H9 (cell line): ENCODE data around the gene ANKRD28. TPM values are rescaled to one million over a fixed set of nuclear protein-coding genes. Genes with fewer than 3 reads are reported as not detected.

Source experiments
- DNase-seq: peaks from one replicate; pipeline ENCODE4 v3.0.0-alpha.2; 2017
- H2AFZ ChIP-seq: one replicate; pipeline ENCODE4 v1.6.1; 2013; ENCODE audit warnings: mild to moderate bottlenecking, low read length, control low read depth, moderate library complexity
- H2AK5ac ChIP-seq: 2 replicates; pipeline ENCODE4 v1.6.1; 2013; ENCODE audit warnings: low read length, control low read depth, mixed read lengths; ENCODE audit not compliant: insufficient read length
- H2BK120ac ChIP-seq: one replicate; pipeline ENCODE4 v1.6.1; 2013; ENCODE audit warnings: low read depth, mild to moderate bottlenecking, low read length, control low read depth, inconsistent platforms; ENCODE audit not compliant: poor library complexity, severe bottlenecking
- H2BK12ac ChIP-seq: 2 replicates; pipeline ENCODE4 v1.6.1; 2013; ENCODE audit warnings: low read length, control low read depth, mixed read lengths, low read depth; ENCODE audit not compliant: insufficient read length
- H2BK15ac ChIP-seq: 2 replicates; pipeline ENCODE4 v1.6.1; 2013; ENCODE audit warnings: low read depth, low read length, control low read depth
- H2BK20ac ChIP-seq: one replicate; pipeline ENCODE4 v1.6.1; 2013; ENCODE audit warnings: low read depth, mild to moderate bottlenecking, low read length, control low read depth, inconsistent platforms; ENCODE audit not compliant: poor library complexity, severe bottlenecking
- H2BK5ac ChIP-seq: 2 replicates; pipeline ENCODE4 v1.6.1; 2013; ENCODE audit warnings: low read length, control low read depth, mixed read lengths; ENCODE audit not compliant: insufficient read length
- H3K14ac ChIP-seq: 2 replicates; pipeline ENCODE4 v1.6.1; 2013; ENCODE audit warnings: low read length, control low read depth; ENCODE audit not compliant: insufficient read depth
- H3K18ac ChIP-seq: 2 replicates; pipeline ENCODE4 v1.6.1; 2013; ENCODE audit warnings: low read depth, mild to moderate bottlenecking, mixed read lengths, low read length, control low read depth; ENCODE audit not compliant: insufficient read length
- H3K23ac ChIP-seq: 2 replicates; pipeline ENCODE4 v1.6.1; 2013; ENCODE audit warnings: low read length, control low read depth, mixed read lengths, low read depth; ENCODE audit not compliant: insufficient read length
- H3K23me2 ChIP-seq: 2 replicates; pipeline ENCODE4 v1.6.1; 2013; ENCODE audit warnings: low read depth, mild to moderate bottlenecking, mixed read lengths, low read length, control low read depth; ENCODE audit not compliant: insufficient read length, poor library complexity, severe bottlenecking
- H3K27ac ChIP-seq: 2 replicates; pipeline ENCODE4 v1.5.1; 2013; ENCODE audit warnings: low read length, control low read depth, mixed read lengths, low read depth; ENCODE audit not compliant: insufficient read length
- H3K27me3 ChIP-seq: 2 replicates; pipeline ENCODE4 v1.6.1; 2013; ENCODE audit warnings: low read length, control low read depth, inconsistent platforms; ENCODE audit not compliant: insufficient read depth
- H3K4ac ChIP-seq: 2 replicates; pipeline ENCODE4 v1.6.1; 2013; ENCODE audit warnings: low read depth, mild to moderate bottlenecking, control low read depth, inconsistent platforms, low read length, moderate library complexity
- H3K4me1 ChIP-seq: 2 replicates; pipeline ENCODE4 v1.6.1; 2013; ENCODE audit warnings: low read length, control low read depth, inconsistent platforms; ENCODE audit not compliant: insufficient read depth
- H3K4me2 ChIP-seq: 2 replicates; pipeline ENCODE4 v1.6.1; 2013; ENCODE audit warnings: low read length, control low read depth, mixed read lengths; ENCODE audit not compliant: insufficient read length, insufficient read depth
- H3K56ac ChIP-seq: 2 replicates; pipeline ENCODE4 v1.6.1; 2013; ENCODE audit warnings: low read depth, mild to moderate bottlenecking, mixed read lengths, low read length, control low read depth; ENCODE audit not compliant: insufficient read length
- H3K79me1 ChIP-seq: 2 replicates; pipeline ENCODE4 v1.6.1; 2013; ENCODE audit warnings: low read depth, mild to moderate bottlenecking, moderate library complexity, low read length, control low read depth, inconsistent platforms; ENCODE audit not compliant: insufficient read depth, poor library complexity, severe bottlenecking
- H3K79me2 ChIP-seq: 2 replicates; pipeline ENCODE4 v1.6.1; 2013; ENCODE audit warnings: low read length, control low read depth, inconsistent platforms; ENCODE audit not compliant: insufficient read depth
- H3K9ac ChIP-seq: 2 replicates; pipeline ENCODE4 v1.6.1; 2013; ENCODE audit warnings: low read length, control low read depth, mixed read lengths; ENCODE audit not compliant: insufficient read length; ENCODE audit errors: extremely low read depth
- H3K9me3 ChIP-seq: one replicate; pipeline ENCODE4 v1.6.1; 2013; ENCODE audit warnings: low read depth, low read length, inconsistent platforms; ENCODE audit not compliant: control insufficient read depth
- H3T11ph ChIP-seq: one replicate; pipeline ENCODE4 v1.6.1; 2013; ENCODE audit warnings: mild to moderate bottlenecking, low read length, control low read depth, inconsistent platforms
- H4K20me1 ChIP-seq: one replicate; pipeline ENCODE4 v1.6.1; 2013; ENCODE audit not compliant: control insufficient read depth, insufficient read length, insufficient read depth
- H4K5ac ChIP-seq: 2 replicates; pipeline ENCODE4 v1.6.1; 2013; ENCODE audit warnings: low read depth, mild to moderate bottlenecking, mixed read lengths, low read length, control low read depth; ENCODE audit not compliant: insufficient read length
- H4K8ac ChIP-seq: replicated peaks from 2 replicates; pipeline ENCODE4 v1.6.1; 2013; ENCODE audit warnings: low read length, control low read depth, mixed read lengths, low read depth; ENCODE audit not compliant: insufficient read length
- H4K91ac ChIP-seq: 2 replicates; pipeline ENCODE4 v1.6.1; 2013; ENCODE audit warnings: low read depth, mild to moderate bottlenecking, moderate library complexity, mixed read lengths, low read length, control low read depth; ENCODE audit not compliant: insufficient read length
- H3K27ac Mint-ChIP-seq, 3 experiments: 2 replicates in 2 of 3; 3 replicates in 1 of 3; pipeline ENCODE4 v1.8.0; 2020 to 2021; ENCODE audit warnings: mixed read lengths in 3 of 3, mild to moderate bottlenecking in 1 of 3, moderate library complexity in 1 of 3
- H3K27me3 Mint-ChIP-seq: 2 replicates; pipeline ENCODE4 v1.8.0; 2021; ENCODE audit warnings: low read depth, mild to moderate bottlenecking, moderate library complexity, mixed read lengths
- H3K36me3 Mint-ChIP-seq, 3 experiments: 2 replicates in 2 of 3; 3 replicates in 1 of 3; pipeline ENCODE4 v1.8.0; 2020 to 2021; ENCODE audit warnings: low read depth in 3 of 3, mixed read lengths in 3 of 3; ENCODE audit not compliant: insufficient read depth in 1 of 3
- H3K4me1 Mint-ChIP-seq, 2 experiments: 2 replicates each; pipeline ENCODE4 v1.8.0; 2020; ENCODE audit warnings: mixed read lengths in 2 of 2
- H3K4me3 Mint-ChIP-seq, 2 experiments: 2 replicates in 1 of 2; 3 replicates in 1 of 2; pipeline ENCODE4 v1.8.0; 2020 to 2021; ENCODE audit warnings: mild to moderate bottlenecking in 2 of 2, mixed read lengths in 2 of 2, moderate library complexity in 1 of 2
- H3K9me3 Mint-ChIP-seq, 2 experiments: 2 replicates in 1 of 2; 3 replicates in 1 of 2; pipeline ENCODE4 v1.8.0; 2020; ENCODE audit warnings: mild to moderate bottlenecking in 2 of 2, mixed read lengths in 2 of 2, moderate library complexity in 1 of 2
- CTCF ChIP-seq: fragments of 200-600 bp; sonication (generic); conservative IDR thresholded peaks from 3 replicates; pipeline ENCODE4 v1.8.0; 2021; ENCODE audit warnings: antibody characterized with exemption, mild to moderate bottlenecking
- WGBS: extraction: QIAGEN DNeasy Blood & Tissue Kit; methylation state at CpG from one replicate; pipeline ENCODE4 v1.1.7; 2013; ENCODE audit warnings: missing lambda C conversion rate, low lambda C conversion rate, mixed read lengths; ENCODE audit not compliant: insufficient read length; ENCODE audit errors: extremely low coverage; 5-methylcytosine and 5-hydroxymethylcytosine counted together
- total RNA-seq: library from RNA; stranded (reverse); gene quantifications from 2 replicates; pipeline ENCODE4 v1.2.1, GENCODE V29; 2021

Gene ANKRD28
- total RNA-seq, 1 experiment from 2014 or later = 59.0 TPM

GRCh38 chr3:15801298-15801697, 3.5 kb upstream of the ANKRD28 start:
- H3K14ac ChIP-seq = no peak overlapping the region
- Mint-ChIP-seq H3K4me3 (no peak overlapping the region), H3K27me3 (no peaks in the 10 kb centered on the region), H3K4me1 (peaks cover 23 to 26% of the 10 kb centered on the region in 2 experiments), H3K27ac (no peak overlapping the region), H3K36me3 (no peaks in the 10 kb centered on the region), H3K9me3 (no peaks in the 10 kb centered on the region)
- H3K56ac ChIP-seq = no peak overlapping the region
- H2BK12ac ChIP-seq = no peak overlapping the region
- H3K4me1 ChIP-seq = no peaks in the 10 kb centered on the region
- DNase-seq = no peak
- no peak overlapping the region for H3K4ac ChIP-seq
- H4K91ac ChIP-seq = no peak overlapping the region
- H3K27me3 ChIP-seq = no peaks in the 10 kb centered on the region
- H3K9me3 ChIP-seq = no peaks in the 10 kb centered on the region
- no peak for TF ChIP-seq CTCF
- WGBS = no CpG with 5 or more reads among the region's 3 CpGs
- no peak overlapping the region for H3T11ph ChIP-seq
- no peak overlapping the region for H4K8ac ChIP-seq
- no peaks in the 10 kb centered on the region for H3K23me2 ChIP-seq
- H2BK20ac ChIP-seq = no peak overlapping the region
- H2BK120ac ChIP-seq = no peak overlapping the region
- no peaks in the 10 kb centered on the region; the same call in 1 of the 2 replicates for H3K79me2 ChIP-seq
- H2BK15ac ChIP-seq = no peak overlapping the region
- H3K23ac ChIP-seq = no peak overlapping the region
- no peaks in the 10 kb centered on the region for H3K79me1 ChIP-seq
- no peak overlapping the region for H2AFZ ChIP-seq
- no peak overlapping the region for H4K5ac ChIP-seq
- no peak overlapping the region for H3K18ac ChIP-seq
- H3K4me2 ChIP-seq = no peak overlapping the region
- H4K20me1 ChIP-seq = no peaks in the 10 kb centered on the region
- no peak overlapping the region for H3K27ac ChIP-seq
- H3K9ac ChIP-seq = no peak overlapping the region
- no peak overlapping the region for H2AK5ac ChIP-seq
- no peak overlapping the region for H2BK5ac ChIP-seq
